Rectal smooth muscle tissue (tissue), 1 donor: ENCODE data around the gene ECE2.
"Not testable (repeated sequence)": the region's sequence is repeated elsewhere in the genome, so short reads cannot be mapped to it uniquely, and the experiment has no call there.

ENCODE experiments used
- H3K27ac ChIP-seq: one replicate; pipeline ENCODE4 v1.7.0; 2013; ENCODE audit warnings: low read depth, low read length, inconsistent platforms
- H3K27me3 ChIP-seq: one replicate; pipeline ENCODE4 v1.7.0; 2013; ENCODE audit warnings: low read length; ENCODE audit not compliant: control insufficient read depth, insufficient read depth
- H3K36me3 ChIP-seq: one replicate; pipeline ENCODE4 v1.7.0; 2013; ENCODE audit warnings: low read length; ENCODE audit not compliant: control insufficient read depth, insufficient read depth
- H3K4me1 ChIP-seq: one replicate; pipeline ENCODE4 v1.7.0; 2013; ENCODE audit warnings: low read length; ENCODE audit not compliant: control insufficient read depth, insufficient read depth
- H3K4me3 ChIP-seq: one replicate; pipeline ENCODE4 v1.7.0; 2013; ENCODE audit warnings: low read length
- H3K9ac ChIP-seq: one replicate; pipeline ENCODE4 v1.7.0; 2013; ENCODE audit warnings: low read length

The ECE2 gene

GRCh38 chr3:184261854-184262763 is 13.7 kb upstream of the ECE2 start:
- H3K27me3 ChIP-seq, result peaks cover 39% of the 10 kb centered on the region
- no peaks in the 10 kb centered on the region for H3K36me3 ChIP-seq
- no peak overlapping the region for H3K27ac ChIP-seq
- H3K9ac ChIP-seq, result no peak overlapping the region
- H3K4me3 ChIP-seq, result peak overlapping the region; percentile 56
- H3K4me1 ChIP-seq, result no peaks in the 10 kb centered on the region

GRCh38 chr3:184262764-184263179 is 13.1 kb upstream of the ECE2 start:
- H3K36me3 ChIP-seq, result no peaks in the 10 kb centered on the region
- no peak overlapping the region for H3K4me3 ChIP-seq
- H3K4me1 ChIP-seq, result no peaks in the 10 kb centered on the region
- peaks cover 39% of the 10 kb centered on the region for H3K27me3 ChIP-seq
- no peak overlapping the region for H3K27ac ChIP-seq
- H3K9ac ChIP-seq, result no peak overlapping the region

GRCh38 chr3:184267249-184267648 is 8.6 kb upstream of the ECE2 start:
- not testable (repeated sequence) for H3K36me3 ChIP-seq, H3K27ac ChIP-seq, H3K9ac ChIP-seq, H3K4me1 ChIP-seq, H3K4me3 ChIP-seq
- H3K27me3 ChIP-seq, result peaks cover 15% of the 10 kb centered on the region

GRCh38 chr3:184272269-184272668 is 3.6 kb upstream of the ECE2 start:
- Histone ChIP-seq H3K27ac (no peak overlapping the region), H3K9ac (no peak overlapping the region), H3K36me3 (no peaks in the 10 kb centered on the region), H3K4me3 (no peak overlapping the region), H3K4me1 (no peaks in the 10 kb centered on the region), H3K27me3 (peaks cover 15% of the 10 kb centered on the region)

GRCh38 chr3:184275381-184275701 is 481 bp upstream of the ECE2 start:
- no peak overlapping the region for H3K27ac ChIP-seq
- no peak overlapping the region for H3K4me3 ChIP-seq
- H3K27me3 ChIP-seq, result peaks cover 15% of the 10 kb centered on the region
- H3K4me1 ChIP-seq, result no peaks in the 10 kb centered on the region
- H3K36me3 ChIP-seq, result no peaks in the 10 kb centered on the region
- no peak overlapping the region for H3K9ac ChIP-seq

GRCh38 chr3:184277366-184277765 is 1.5 kb downstream of the ECE2 start:
- H3K4me3 ChIP-seq, result no peak overlapping the region
- H3K9ac ChIP-seq, result no peak overlapping the region
- no peaks in the 10 kb centered on the region for H3K4me1 ChIP-seq
- peaks cover 15% of the 10 kb centered on the region for H3K27me3 ChIP-seq
- no peak overlapping the region for H3K27ac ChIP-seq
- no peaks in the 10 kb centered on the region for H3K36me3 ChIP-seq

GRCh38 chr3:184282941-184283340 is 7.1 kb downstream of the ECE2 start:
- Histone ChIP-seq H3K9ac (no peak overlapping the region), H3K4me3 (no peak overlapping the region), H3K36me3 (no peaks in the 10 kb centered on the region)

GRCh38 chr3:184283681-184284080 is 7.9 kb downstream of the ECE2 start:
- H3K36me3 ChIP-seq, result no peaks in the 10 kb centered on the region
- H3K27me3 ChIP-seq, result no peaks in the 10 kb centered on the region
- no peaks in the 10 kb centered on the region for H3K4me1 ChIP-seq
- no peak overlapping the region for H3K9ac ChIP-seq
- no peak overlapping the region for H3K27ac ChIP-seq
- H3K4me3 ChIP-seq, result no peak overlapping the region

More at GRCh38 chr3:184282941-184283340, 7.1 kb downstream of the ECE2 start:
- H3K27me3 ChIP-seq, result no peaks in the 10 kb centered on the region
- no peak overlapping the region for H3K27ac ChIP-seq
- no peaks in the 10 kb centered on the region for H3K4me1 ChIP-seq

- H3K27ac ChIP-seq, result no peak overlapping the region
- H3K4me3 ChIP-seq, result no peak overlapping the region
- H3K4me1 ChIP-seq, result no peaks in the 10 kb centered on the region
- no peaks in the 10 kb centered on the region for H3K36me3 ChIP-seq
- no peak overlapping the region for H3K9ac ChIP-seq
- H3K27me3 ChIP-seq, result no peaks in the 10 kb centered on the region
These were observed 8.9 kb downstream of the ECE2 start for GRCh38 chr3:184284696-184285095.

- no peaks in the 10 kb centered on the region for H3K36me3 ChIP-seq
- H3K4me3 ChIP-seq, result no peak overlapping the region
- no peak overlapping the region for H3K27ac ChIP-seq
- no peaks in the 10 kb centered on the region for H3K4me1 ChIP-seq
- H3K27me3 ChIP-seq, result no peaks in the 10 kb centered on the region
- no peak overlapping the region for H3K9ac ChIP-seq
These were observed 13.7 kb downstream of the ECE2 start for GRCh38 chr3:184289426-184289938.

GRCh38 chr3:184290331-184290730 is 14.5 kb downstream of the ECE2 start:
- Histone ChIP-seq H3K27ac (no peak overlapping the region), H3K27me3 (no peaks in the 10 kb centered on the region), H3K36me3 (no peaks in the 10 kb centered on the region), H3K4me3 (no peak overlapping the region), H3K9ac (no peak overlapping the region), H3K4me1 (no peaks in the 10 kb centered on the region)

GRCh38 chr3:184291044-184291737 is 15.4 kb downstream of the ECE2 start:
- Histone ChIP-seq H3K4me1 (no peaks in the 10 kb centered on the region), H3K27ac (no peak overlapping the region), H3K36me3 (no peaks in the 10 kb centered on the region), H3K4me3 (no peak overlapping the region), H3K9ac (no peak overlapping the region), H3K27me3 (no peaks in the 10 kb centered on the region)
